Hematopoietic multipotent progenitor cell treated with erythropoietin and hydrocortisone succinate and interleukin-3 and kit ligand, for 6 days (in vitro differentiated cells): Measurements from ENCODE around the gene KRTAP4-16.
"Not testable (repeated sequence)": the region's sequence is repeated elsewhere in the genome, so short reads cannot be mapped to it uniquely, and the experiment has no call there.

Experiments used
- DNase-seq: peaks from one replicate; pipeline ENCODE4 v3.0.0-alpha.2; 2015

The KRTAP4-16 gene

DNA sequence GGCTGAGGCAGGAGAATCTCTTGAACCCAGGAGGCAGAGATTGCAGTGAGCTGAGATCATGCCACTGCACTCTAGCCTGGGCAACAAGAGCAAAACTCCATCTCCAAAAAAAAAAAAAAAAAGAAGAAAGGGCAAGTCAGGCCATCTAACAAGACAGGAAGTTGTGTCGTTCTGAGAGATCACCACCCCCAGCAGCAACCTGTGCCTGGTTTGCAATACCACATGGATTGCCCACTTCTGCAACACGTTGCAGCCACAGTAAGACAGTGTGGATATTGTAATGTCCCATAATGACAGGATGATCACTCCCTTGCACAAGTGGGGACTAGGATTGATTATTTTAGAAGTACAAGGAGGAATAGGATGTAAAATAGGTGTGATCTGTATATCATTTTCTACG lies 33.0 kb downstream of the KRTAP4-16 start:
- no peak for DNase-seq

DNA sequence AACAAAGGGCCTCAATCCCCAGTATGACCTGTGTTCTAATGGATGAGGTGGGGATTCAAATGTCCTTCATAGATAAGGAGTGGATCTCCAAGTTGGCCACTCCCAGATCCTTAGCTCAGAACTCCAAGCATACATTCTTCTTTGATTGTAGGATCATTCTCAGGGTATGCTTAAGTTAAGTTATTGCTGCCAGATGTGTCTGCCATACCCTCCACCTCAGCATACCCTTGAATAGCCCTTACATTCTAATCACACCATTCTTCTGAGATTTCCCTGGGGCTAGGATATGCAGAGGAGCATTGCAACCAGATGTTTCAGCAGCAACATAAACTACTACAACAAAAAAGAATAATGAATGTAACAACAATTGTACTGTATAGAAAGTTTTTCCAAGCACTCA lies 34.7 kb downstream of the KRTAP4-16 start:
- DNase-seq: no peak

DNA sequence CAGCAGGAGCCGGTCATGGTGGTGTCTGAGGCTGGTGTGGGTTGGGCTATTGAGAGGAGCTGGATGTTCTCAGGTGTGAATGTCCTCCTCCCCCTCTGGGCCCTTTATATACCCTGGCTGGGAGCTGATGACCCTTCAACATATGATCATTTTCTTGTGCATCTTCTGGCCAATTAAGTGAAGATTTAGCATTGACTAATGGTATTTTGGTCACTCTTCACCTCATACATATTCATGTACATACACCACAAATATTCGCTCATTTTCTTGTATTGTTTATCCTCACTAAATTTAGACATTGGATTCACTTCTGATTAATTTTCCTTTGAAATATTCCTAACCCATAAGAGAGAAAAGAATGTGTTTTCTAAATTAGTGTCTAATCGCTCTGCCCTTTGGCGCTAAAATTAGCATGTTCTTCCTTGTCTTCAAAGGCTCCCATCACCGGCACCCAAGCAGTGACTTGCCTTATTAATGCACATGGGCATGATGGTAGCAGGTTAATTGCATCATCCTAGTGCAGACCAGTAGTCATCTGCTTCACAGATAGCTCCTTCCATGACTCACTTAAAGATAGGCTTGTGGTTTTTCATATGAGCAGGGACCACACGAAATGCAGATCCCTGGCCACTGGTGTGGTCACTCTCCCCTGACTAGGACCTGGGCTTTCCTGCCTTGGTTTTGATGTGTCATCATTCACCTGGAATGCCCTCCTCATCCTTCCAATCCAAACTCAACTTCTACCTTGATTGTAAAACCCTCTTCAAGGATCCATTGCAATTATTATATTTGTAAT lies 36.0 kb downstream of the KRTAP4-16 start, which contains the start of gene KRTAP2-4:
Gene KRTAP2-4, minus strand, starts transcription at position 51 of the 796 bp plus-strand sequence. Its CDS starts 34 bp downstream, at position 17.
- DNase-seq: peak; percentile 17

DNA sequence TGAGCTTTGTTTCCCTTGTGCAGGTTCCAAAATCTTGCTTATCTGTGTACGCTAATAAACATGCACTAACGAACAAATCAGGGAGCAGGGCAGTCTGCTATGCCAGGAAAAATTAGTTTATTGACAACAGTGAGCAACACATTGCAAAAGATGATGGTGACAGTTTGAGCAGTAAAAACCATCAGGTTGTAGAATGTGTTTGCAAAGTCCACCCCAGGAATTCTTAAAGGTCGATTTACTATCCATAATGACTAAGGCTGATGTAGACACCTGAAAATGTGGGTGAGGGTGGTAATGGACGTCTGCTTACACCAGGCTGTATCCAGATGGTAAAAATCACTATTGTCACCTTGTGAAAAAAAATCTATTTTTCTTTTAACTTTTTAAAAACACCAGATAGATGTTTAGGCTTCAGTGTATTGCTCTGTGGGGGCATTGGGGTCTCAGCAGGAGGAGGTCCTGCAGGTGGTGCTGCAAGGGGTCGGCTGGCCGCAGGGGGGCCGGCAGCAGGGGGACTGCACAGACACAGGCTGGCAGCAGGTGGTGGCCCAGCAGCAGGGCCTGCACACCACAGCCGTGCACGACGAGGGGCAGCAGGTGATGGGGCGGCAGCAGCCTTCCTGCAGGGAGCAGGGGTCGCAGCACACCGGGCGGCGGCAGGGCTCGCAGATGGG lies 36.9 kb downstream of the KRTAP4-16 start:
- DNase-seq: not testable (repeated sequence)

DNA sequence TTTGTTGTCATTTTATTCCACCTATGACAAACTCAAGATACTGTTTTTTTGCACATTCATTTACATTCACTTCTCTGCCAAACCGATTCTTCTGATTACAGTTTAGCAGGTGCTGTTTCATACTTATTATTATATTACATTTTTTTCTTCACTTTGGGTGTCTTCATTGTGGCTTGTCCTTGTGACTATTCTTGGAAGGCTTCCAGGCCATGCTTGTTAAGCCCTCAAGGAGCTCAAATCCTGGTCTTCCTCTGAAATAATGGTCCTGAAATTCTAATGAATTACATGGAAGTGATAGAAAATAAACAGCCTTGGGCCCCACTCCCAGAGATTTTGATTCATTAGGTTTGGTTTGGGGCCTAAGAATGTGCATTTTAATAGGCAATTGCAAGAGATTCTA lies 37.7 kb downstream of the KRTAP4-16 start:
- no peak for DNase-seq

DNA sequence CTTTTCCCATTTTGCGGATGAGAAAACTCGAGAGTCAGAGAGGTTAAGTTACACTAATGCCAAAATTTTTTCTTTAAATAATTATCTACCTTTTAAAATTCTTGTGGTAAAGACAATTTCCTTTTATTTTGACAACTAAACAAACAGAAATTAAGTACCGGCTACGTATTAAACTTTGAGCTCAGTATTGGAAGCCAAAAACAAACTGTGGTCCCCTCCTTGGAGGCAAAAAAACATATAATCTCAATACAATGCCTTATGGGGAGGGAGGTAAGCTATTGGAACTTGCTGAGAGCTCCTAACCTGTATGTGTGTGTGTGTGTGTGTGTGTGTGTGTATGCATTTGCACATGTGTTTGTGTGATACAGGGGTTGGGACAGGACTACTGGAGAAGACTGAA lies 38.6 kb downstream of the KRTAP4-16 start:
- no peak for DNase-seq

DNA sequence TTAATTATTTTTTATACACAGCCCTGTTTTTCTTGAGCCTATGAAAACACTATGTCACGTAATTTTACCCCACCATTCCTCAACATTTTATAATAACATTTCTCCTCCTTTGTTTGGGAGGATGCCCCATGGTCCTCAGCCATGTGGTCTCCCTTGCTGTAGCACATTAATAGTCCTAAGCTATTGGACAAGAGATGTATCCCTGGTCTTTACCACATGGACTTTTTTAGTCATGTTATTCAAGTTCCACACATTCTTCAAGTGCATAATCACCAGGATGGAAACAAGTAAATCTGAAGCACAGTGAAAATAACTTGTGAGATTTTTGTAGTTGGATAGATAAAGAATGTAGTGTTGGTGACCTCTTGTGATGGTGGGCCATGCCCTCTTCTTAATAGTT lies 40.0 kb downstream of the KRTAP4-16 start:
- DNase-seq: no peak

DNA sequence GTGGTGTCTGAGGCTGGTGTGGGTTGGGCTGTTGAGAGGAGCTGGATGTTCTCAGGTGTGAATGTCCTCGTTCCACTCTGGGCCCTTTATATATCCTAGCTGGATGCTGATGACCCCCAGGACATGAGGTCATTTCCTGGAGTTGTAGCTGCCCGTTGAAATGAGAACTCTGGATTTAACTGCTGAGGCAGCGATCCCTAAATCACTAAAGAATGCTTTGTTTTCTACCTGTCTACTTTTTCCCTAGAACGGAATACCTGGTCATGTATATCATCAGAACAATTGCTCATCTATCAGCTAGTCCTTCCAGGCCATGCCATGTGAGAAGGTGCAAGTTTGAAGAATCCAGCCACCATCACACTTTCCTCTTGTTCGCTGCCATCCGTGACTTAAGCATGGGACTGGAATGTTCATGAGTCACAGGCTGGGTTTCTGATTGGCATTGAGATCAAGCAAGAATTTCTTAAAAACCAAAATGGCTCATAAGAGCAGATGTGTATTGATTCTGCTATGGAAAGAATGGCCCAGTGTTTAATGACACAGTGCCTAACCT lies 41.9 kb downstream of the KRTAP4-16 start, which contains the start of gene KRTAP2-3:
Gene KRTAP2-3, minus strand, starts transcription at position 63 of the 553 bp plus-strand sequence. CDS start 64 bp downstream, outside the sequence.
- DNase-seq: no peak

DNA sequence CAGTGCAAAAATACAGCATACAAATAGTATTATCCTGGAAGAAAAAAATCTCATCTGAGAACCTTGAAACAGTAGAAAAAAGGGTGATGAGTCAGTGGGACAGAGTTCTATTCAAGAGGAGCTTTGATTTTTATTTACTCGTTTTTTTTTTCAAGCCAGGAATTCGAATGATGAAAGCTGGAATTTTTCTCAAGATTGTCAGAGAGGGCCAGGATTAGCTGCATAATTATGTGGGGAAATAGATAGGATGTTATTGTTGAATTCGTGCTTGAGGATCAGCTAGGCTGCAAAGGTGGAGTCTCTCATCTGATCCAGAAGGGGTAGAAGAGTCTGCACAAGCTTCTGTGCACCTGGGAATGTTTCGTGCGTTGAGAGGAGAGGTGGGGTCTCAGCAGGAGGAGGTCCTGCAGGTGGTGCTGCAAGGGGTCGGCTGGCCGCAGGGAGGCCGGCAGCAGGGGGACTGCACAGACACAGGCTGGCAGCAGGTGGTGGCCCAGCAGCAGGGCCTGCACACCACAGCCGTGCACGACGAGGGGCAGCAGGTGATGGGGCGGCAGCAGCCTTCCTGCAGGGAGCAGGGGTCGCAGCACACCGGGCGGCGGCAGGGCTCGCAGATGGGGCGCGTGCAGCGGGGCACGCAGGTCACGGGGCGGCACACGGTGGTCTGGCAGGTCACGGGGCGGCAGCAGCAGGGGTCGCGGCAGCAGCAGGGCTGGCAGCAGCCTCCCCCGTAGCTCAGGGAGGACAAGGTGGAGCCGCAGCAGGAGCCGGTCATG lies 42.5 kb downstream of the KRTAP4-16 start:
- not testable (repeated sequence) for DNase-seq

DNA sequence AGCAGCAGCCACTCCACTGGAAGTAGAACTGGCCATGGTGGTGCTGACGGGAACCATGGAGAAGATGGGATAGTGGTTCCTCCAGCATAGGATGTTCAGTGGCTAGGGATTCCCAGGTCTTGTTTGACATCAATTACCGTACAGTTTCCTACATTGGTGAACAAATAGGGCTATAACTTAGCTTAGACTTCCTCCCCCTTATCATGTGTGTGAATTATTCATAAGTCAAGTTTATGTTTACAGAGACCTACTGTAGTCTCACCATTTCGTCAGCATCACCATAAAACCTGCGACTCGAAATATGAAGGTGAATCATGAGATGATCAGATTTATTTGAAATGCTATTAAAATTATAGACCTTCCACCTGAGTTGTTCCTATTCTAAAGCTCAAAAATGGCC lies 43.3 kb downstream of the KRTAP4-16 start:
- no peak for DNase-seq

DNA sequence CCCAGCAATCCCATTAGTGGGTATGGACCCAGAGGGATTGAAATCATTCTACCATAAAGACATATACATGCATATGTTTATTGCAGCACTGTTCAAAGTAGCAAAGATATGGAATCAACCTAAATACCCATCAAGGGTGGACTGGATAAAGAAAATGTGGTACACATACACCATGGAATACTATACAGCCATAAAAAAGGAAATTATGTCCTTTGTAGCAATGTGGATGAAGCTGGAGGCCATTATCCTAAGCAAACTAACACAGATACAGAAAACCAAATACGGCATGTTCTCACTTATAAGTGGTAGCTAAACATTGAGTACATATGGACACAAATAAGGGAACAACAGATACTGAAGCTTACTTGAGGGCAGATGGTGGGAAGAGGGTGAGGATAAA lies 44.5 kb downstream of the KRTAP4-16 start:
- DNase-seq: no peak

DNA sequence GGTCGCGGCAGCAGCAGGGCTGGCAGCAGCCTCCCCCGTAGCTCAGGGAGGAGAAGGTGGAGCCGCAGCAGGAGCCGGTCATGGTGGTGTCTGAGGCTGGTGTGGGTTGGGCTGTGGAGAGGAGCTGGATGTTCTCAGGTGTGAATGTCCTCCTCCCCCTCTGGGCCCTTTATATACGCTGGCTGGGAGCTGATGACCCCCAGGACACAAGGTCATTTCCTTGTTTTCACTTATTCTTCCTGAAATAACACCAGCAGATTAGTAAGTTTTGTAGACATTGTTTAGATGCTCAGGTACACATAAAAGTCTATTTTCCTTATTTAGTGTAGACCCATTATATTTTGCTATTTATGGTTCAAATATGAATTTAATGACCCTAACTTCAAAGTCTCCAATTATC lies 46.9 kb downstream of the KRTAP4-16 start, which contains the start of gene KRTAP2-2:
Gene KRTAP2-2, minus strand, starts transcription at position 101 of the 400 bp plus-strand sequence. Its CDS starts 19 bp downstream, at position 82.
- not testable (repeated sequence) for DNase-seq

DNA sequence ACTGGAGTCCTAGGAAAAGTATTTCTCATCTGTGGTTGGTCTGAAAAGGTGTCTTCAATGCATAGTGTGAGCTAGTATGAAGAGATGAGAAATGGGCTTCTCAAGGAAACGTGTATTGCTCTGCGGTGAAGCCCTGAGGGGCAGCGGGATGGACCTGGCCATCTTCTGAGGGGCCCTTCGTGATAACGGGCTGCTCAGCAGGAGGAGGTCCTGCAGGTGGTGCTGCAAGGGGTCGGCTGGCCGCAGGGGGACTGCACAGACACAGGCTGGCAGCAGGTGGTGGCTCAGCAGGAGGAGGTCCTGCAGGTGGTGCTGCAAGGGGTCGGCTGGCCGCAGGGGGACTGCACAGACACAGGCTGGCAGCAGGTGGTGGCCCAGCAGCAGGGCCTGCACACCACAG lies 47.5 kb downstream of the KRTAP4-16 start:
- DNase-seq: not testable (repeated sequence)

DNA sequence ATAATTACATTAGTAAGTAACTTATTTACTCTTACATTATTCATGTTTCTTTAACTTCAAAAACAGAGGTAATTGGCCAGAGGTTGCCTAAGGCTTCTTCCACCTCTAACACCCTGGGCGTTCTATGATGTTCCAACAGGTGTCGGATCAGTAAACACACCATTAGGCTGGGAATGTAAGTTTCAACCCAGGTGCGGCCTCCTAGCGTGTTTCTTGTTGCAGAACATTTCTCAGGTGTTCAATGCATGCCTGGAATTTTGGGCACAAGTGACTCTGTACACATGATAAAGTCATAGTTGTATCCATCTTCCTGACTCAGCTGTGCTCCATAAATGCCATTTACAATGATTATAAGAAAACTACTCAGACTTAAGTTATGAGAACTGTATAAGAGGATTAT lies 48.0 kb downstream of the KRTAP4-16 start:
- no peak for DNase-seq

DNA sequence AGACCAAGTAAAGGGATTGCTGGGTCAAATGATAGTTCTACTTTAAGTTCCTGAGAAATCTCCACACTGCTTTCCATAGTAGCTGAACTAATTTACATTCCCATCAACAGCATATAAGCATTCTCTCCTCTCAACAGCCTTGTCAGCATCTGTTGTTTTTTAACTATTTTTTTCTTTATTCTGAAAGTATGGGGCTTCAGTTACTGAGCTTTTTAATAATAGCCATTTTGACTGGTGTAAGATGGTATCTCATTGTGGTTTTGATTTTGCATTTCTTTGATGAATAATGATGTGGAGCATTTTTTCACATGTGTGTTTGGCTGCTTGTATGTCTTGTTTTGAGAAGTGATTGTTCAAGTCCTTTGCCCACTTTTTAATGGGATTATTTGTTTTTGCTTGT lies 49.4 kb downstream of the KRTAP4-16 start:
- DNase-seq: no peak
